H9 (cell line): Measurements from ENCODE around the gene DIP2C. TPM values are rescaled to one million over a fixed set of nuclear protein-coding genes. Genes with fewer than 3 reads are reported as not detected.

Experiments used
- DNase-seq: peaks from one replicate; pipeline ENCODE4 v3.0.0-alpha.2; 2017
- H2AFZ ChIP-seq: one replicate; pipeline ENCODE4 v1.6.1; 2013; ENCODE audit warnings: mild to moderate bottlenecking, low read length, control low read depth, moderate library complexity
- H2AK5ac ChIP-seq: 2 replicates; pipeline ENCODE4 v1.6.1; 2013; ENCODE audit warnings: low read length, control low read depth, mixed read lengths; ENCODE audit not compliant: insufficient read length
- H2BK120ac ChIP-seq: one replicate; pipeline ENCODE4 v1.6.1; 2013; ENCODE audit warnings: low read depth, mild to moderate bottlenecking, low read length, control low read depth, inconsistent platforms; ENCODE audit not compliant: poor library complexity, severe bottlenecking
- H2BK12ac ChIP-seq: 2 replicates; pipeline ENCODE4 v1.6.1; 2013; ENCODE audit warnings: low read length, control low read depth, mixed read lengths, low read depth; ENCODE audit not compliant: insufficient read length
- H2BK15ac ChIP-seq: 2 replicates; pipeline ENCODE4 v1.6.1; 2013; ENCODE audit warnings: low read depth, low read length, control low read depth
- H2BK20ac ChIP-seq: one replicate; pipeline ENCODE4 v1.6.1; 2013; ENCODE audit warnings: low read depth, mild to moderate bottlenecking, low read length, control low read depth, inconsistent platforms; ENCODE audit not compliant: poor library complexity, severe bottlenecking
- H2BK5ac ChIP-seq: 2 replicates; pipeline ENCODE4 v1.6.1; 2013; ENCODE audit warnings: low read length, control low read depth, mixed read lengths; ENCODE audit not compliant: insufficient read length
- H3K14ac ChIP-seq: 2 replicates; pipeline ENCODE4 v1.6.1; 2013; ENCODE audit warnings: low read length, control low read depth; ENCODE audit not compliant: insufficient read depth
- H3K18ac ChIP-seq: 2 replicates; pipeline ENCODE4 v1.6.1; 2013; ENCODE audit warnings: low read depth, mild to moderate bottlenecking, mixed read lengths, low read length, control low read depth; ENCODE audit not compliant: insufficient read length
- H3K23ac ChIP-seq: 2 replicates; pipeline ENCODE4 v1.6.1; 2013; ENCODE audit warnings: low read length, control low read depth, mixed read lengths, low read depth; ENCODE audit not compliant: insufficient read length
- H3K23me2 ChIP-seq: 2 replicates; pipeline ENCODE4 v1.6.1; 2013; ENCODE audit warnings: low read depth, mild to moderate bottlenecking, mixed read lengths, low read length, control low read depth; ENCODE audit not compliant: insufficient read length, poor library complexity, severe bottlenecking
- H3K27ac ChIP-seq: 2 replicates; pipeline ENCODE4 v1.5.1; 2013; ENCODE audit warnings: low read length, control low read depth, mixed read lengths, low read depth; ENCODE audit not compliant: insufficient read length
- H3K27me3 ChIP-seq: 2 replicates; pipeline ENCODE4 v1.6.1; 2013; ENCODE audit warnings: low read length, control low read depth, inconsistent platforms; ENCODE audit not compliant: insufficient read depth
- H3K4ac ChIP-seq: 2 replicates; pipeline ENCODE4 v1.6.1; 2013; ENCODE audit warnings: low read depth, mild to moderate bottlenecking, control low read depth, inconsistent platforms, low read length, moderate library complexity
- H3K4me1 ChIP-seq: 2 replicates; pipeline ENCODE4 v1.6.1; 2013; ENCODE audit warnings: low read length, control low read depth, inconsistent platforms; ENCODE audit not compliant: insufficient read depth
- H3K4me2 ChIP-seq: 2 replicates; pipeline ENCODE4 v1.6.1; 2013; ENCODE audit warnings: low read length, control low read depth, mixed read lengths; ENCODE audit not compliant: insufficient read length, insufficient read depth
- H3K56ac ChIP-seq: 2 replicates; pipeline ENCODE4 v1.6.1; 2013; ENCODE audit warnings: low read depth, mild to moderate bottlenecking, mixed read lengths, low read length, control low read depth; ENCODE audit not compliant: insufficient read length
- H3K79me1 ChIP-seq: 2 replicates; pipeline ENCODE4 v1.6.1; 2013; ENCODE audit warnings: low read depth, mild to moderate bottlenecking, moderate library complexity, low read length, control low read depth, inconsistent platforms; ENCODE audit not compliant: insufficient read depth, poor library complexity, severe bottlenecking
- H3K79me2 ChIP-seq: 2 replicates; pipeline ENCODE4 v1.6.1; 2013; ENCODE audit warnings: low read length, control low read depth, inconsistent platforms; ENCODE audit not compliant: insufficient read depth
- H3K9ac ChIP-seq: 2 replicates; pipeline ENCODE4 v1.6.1; 2013; ENCODE audit warnings: low read length, control low read depth, mixed read lengths; ENCODE audit not compliant: insufficient read length; ENCODE audit errors: extremely low read depth
- H3K9me3 ChIP-seq: one replicate; pipeline ENCODE4 v1.6.1; 2013; ENCODE audit warnings: low read depth, low read length, inconsistent platforms; ENCODE audit not compliant: control insufficient read depth
- H3T11ph ChIP-seq: one replicate; pipeline ENCODE4 v1.6.1; 2013; ENCODE audit warnings: mild to moderate bottlenecking, low read length, control low read depth, inconsistent platforms
- H4K20me1 ChIP-seq: one replicate; pipeline ENCODE4 v1.6.1; 2013; ENCODE audit not compliant: control insufficient read depth, insufficient read length, insufficient read depth
- H4K5ac ChIP-seq: 2 replicates; pipeline ENCODE4 v1.6.1; 2013; ENCODE audit warnings: low read depth, mild to moderate bottlenecking, mixed read lengths, low read length, control low read depth; ENCODE audit not compliant: insufficient read length
- H4K8ac ChIP-seq: replicated peaks from 2 replicates; pipeline ENCODE4 v1.6.1; 2013; ENCODE audit warnings: low read length, control low read depth, mixed read lengths, low read depth; ENCODE audit not compliant: insufficient read length
- H4K91ac ChIP-seq: 2 replicates; pipeline ENCODE4 v1.6.1; 2013; ENCODE audit warnings: low read depth, mild to moderate bottlenecking, moderate library complexity, mixed read lengths, low read length, control low read depth; ENCODE audit not compliant: insufficient read length
- H3K27ac Mint-ChIP-seq, 3 experiments: 2 replicates in 2 of 3; 3 replicates in 1 of 3; pipeline ENCODE4 v1.8.0; 2020 to 2021; ENCODE audit warnings: mixed read lengths in 3 of 3, mild to moderate bottlenecking in 1 of 3, moderate library complexity in 1 of 3
- H3K27me3 Mint-ChIP-seq: 2 replicates; pipeline ENCODE4 v1.8.0; 2021; ENCODE audit warnings: low read depth, mild to moderate bottlenecking, moderate library complexity, mixed read lengths
- H3K36me3 Mint-ChIP-seq, 3 experiments: 2 replicates in 2 of 3; 3 replicates in 1 of 3; pipeline ENCODE4 v1.8.0; 2020 to 2021; ENCODE audit warnings: low read depth in 3 of 3, mixed read lengths in 3 of 3; ENCODE audit not compliant: insufficient read depth in 1 of 3
- H3K4me1 Mint-ChIP-seq, 2 experiments: 2 replicates each; pipeline ENCODE4 v1.8.0; 2020; ENCODE audit warnings: mixed read lengths in 2 of 2
- H3K4me3 Mint-ChIP-seq, 2 experiments: 2 replicates in 1 of 2; 3 replicates in 1 of 2; pipeline ENCODE4 v1.8.0; 2020 to 2021; ENCODE audit warnings: mild to moderate bottlenecking in 2 of 2, mixed read lengths in 2 of 2, moderate library complexity in 1 of 2
- H3K9me3 Mint-ChIP-seq, 2 experiments: 2 replicates in 1 of 2; 3 replicates in 1 of 2; pipeline ENCODE4 v1.8.0; 2020; ENCODE audit warnings: mild to moderate bottlenecking in 2 of 2, mixed read lengths in 2 of 2, moderate library complexity in 1 of 2
- WGBS: extraction: QIAGEN DNeasy Blood & Tissue Kit; methylation state at CpG from one replicate; pipeline ENCODE4 v1.1.7; 2013; ENCODE audit warnings: missing lambda C conversion rate, low lambda C conversion rate, mixed read lengths; ENCODE audit not compliant: insufficient read length; ENCODE audit errors: extremely low coverage; 5-methylcytosine and 5-hydroxymethylcytosine counted together
- total RNA-seq: library from RNA; stranded (reverse); gene quantifications from 2 replicates; pipeline ENCODE4 v1.2.1, GENCODE V29; 2021
- TF ChIP-seq, protein P1 (sequence below): fragments of 200-600 bp; sonication (generic); conservative IDR thresholded peaks from 3 replicates; pipeline ENCODE4 v1.8.0; 2021; ENCODE audit warnings: antibody characterized with exemption, mild to moderate bottlenecking

The DIP2C gene
- total RNA-seq, 1 experiment from 2014 or later: 7.9 TPM

GRCh38 chr10:593421-593820, 96.0 kb downstream of the DIP2C start:
- H3K14ac ChIP-seq: no peak overlapping the region
- no peaks in the 10 kb centered on the region for H3K23me2 ChIP-seq
- H2AFZ ChIP-seq: no peak overlapping the region
- H4K5ac ChIP-seq: no peak overlapping the region
- peaks cover 12 to 14% of the 10 kb centered on the region in 2 experiments for H3K4me1 Mint-ChIP-seq
- no peaks in the 10 kb centered on the region; the same call in 1 of the 2 replicates for H3K79me2 ChIP-seq
- H3K4ac ChIP-seq: no peak overlapping the region
- DNase-seq: no peak
- no peak overlapping the region for H3K9ac ChIP-seq
- no peak overlapping the region for H3K4me2 ChIP-seq
- H2BK15ac ChIP-seq: no peak overlapping the region
- H2BK20ac ChIP-seq: no peak overlapping the region
- H2AK5ac ChIP-seq: no peak overlapping the region
- H3K4me3 Mint-ChIP-seq: no peak overlapping the region
- H3K23ac ChIP-seq: no peak overlapping the region
- no CpG with 5 or more reads among the region's 15 CpGs for WGBS
- TF ChIP-seq, protein P1, sequence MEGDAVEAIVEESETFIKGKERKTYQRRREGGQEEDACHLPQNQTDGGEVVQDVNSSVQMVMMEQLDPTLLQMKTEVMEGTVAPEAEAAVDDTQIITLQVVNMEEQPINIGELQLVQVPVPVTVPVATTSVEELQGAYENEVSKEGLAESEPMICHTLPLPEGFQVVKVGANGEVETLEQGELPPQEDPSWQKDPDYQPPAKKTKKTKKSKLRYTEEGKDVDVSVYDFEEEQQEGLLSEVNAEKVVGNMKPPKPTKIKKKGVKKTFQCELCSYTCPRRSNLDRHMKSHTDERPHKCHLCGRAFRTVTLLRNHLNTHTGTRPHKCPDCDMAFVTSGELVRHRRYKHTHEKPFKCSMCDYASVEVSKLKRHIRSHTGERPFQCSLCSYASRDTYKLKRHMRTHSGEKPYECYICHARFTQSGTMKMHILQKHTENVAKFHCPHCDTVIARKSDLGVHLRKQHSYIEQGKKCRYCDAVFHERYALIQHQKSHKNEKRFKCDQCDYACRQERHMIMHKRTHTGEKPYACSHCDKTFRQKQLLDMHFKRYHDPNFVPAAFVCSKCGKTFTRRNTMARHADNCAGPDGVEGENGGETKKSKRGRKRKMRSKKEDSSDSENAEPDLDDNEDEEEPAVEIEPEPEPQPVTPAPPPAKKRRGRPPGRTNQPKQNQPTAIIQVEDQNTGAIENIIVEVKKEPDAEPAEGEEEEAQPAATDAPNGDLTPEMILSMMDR: no peak
- no peak overlapping the region for H3K18ac ChIP-seq
- no peaks in the 10 kb centered on the region for H3K36me3 Mint-ChIP-seq
- H3K27ac Mint-ChIP-seq: 0 out of 7 replicates have a peak overlapping the region, but pooled peaks of 1 of the 3 experiments have one; percentile 18
- H2BK12ac ChIP-seq: no peak overlapping the region
- no peaks in the 10 kb centered on the region for H3K9me3 Mint-ChIP-seq
- H4K91ac ChIP-seq: no peak overlapping the region
- H3K79me1 ChIP-seq: peaks cover 2% of the 10 kb centered on the region
- no peaks in the 10 kb centered on the region for H3K27me3 Mint-ChIP-seq
- no peaks in the 10 kb centered on the region for H3K9me3 ChIP-seq
- no peak overlapping the region for H4K8ac ChIP-seq
- no peak overlapping the region for H2BK5ac ChIP-seq
- no peak overlapping the region for H3T11ph ChIP-seq
- H4K20me1 ChIP-seq: no peaks in the 10 kb centered on the region
- H3K56ac ChIP-seq: no peak overlapping the region
- H2BK120ac ChIP-seq: no peak overlapping the region
- H3K27me3 ChIP-seq: no peaks in the 10 kb centered on the region
- no peak overlapping the region for H3K27ac ChIP-seq
- no peaks in the 10 kb centered on the region; the same call in 1 of the 2 replicates for H3K4me1 ChIP-seq
